Epithelial cell of esophagus (primary cell): ENCODE measurements around the gene AK2.
A peak's percentile ranks its signal among the peaks of the same experiment; 100 is the strongest.

Experiments used
- DNase-seq: peaks from one replicate; pipeline ENCODE4 v3.0.0; 2010; ENCODE audit warnings: low read depth
- H3K4me3 ChIP-seq: 2 replicates; pipeline ENCODE4 v1.5.1; 2011; ENCODE audit warnings: mild to moderate bottlenecking, low read length, control low read depth
- TF ChIP-seq, protein P1 (sequence below): IDR thresholded peaks from 2 replicates; pipeline ENCODE4 v1.5.1; 2011; ENCODE audit warnings: low read depth, mild to moderate bottlenecking, low read length, control low read depth, inconsistent platforms; ENCODE audit not compliant: insufficient read depth; ENCODE audit errors: missing control alignments

Gene AK2

DNA sequence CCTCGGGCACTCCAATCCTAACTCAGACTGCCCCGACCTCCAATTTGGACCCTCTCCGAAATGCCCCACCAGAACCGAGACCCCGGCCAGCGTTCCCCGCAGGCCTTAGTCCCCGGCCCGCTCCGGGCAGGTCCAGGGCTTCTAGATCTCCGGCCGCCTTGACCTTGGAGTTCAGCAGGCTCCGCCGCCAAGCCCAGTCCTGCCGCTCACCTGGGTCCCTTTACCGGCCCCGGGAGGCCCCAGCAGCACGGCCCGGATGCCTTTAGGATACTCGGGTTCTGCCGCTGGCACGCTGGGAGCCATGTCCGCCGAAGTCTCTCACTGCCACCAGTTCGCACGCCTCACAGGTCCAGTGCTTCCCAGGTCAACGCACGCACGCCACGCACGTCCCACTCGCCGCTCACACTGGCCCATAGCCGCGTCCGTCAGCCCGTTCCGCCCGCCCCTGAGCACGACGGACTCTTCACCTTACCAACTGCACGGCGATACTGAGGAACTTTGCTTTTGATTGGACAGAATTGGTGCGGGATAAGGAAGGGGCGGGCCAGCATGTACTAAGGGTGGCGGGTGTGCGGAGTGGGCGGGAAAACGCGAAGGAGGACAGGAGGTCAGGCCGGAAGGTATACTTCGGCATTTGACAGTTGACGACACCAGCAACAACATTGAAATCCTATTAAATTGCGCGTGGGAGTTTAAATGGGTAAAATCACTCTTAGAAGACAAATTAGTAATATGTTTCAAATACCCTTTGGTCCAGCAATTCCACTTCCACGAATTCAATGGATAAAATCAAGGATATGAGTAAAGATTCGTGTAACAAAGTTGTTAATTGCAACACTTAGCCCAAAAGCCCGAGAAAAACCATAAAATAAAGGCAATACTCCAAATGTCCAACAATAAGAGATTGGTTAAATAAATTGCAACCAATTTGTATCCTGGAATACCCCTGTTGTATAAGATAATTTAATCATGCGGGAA lies at the start of gene AK2:
TSS of gene AK2 (minus strand) at position 358 of the 978 bp plus-strand sequence. CDS start at position 303, 55 bp downstream.
- H3K4me3 ChIP-seq: peak within 1 kb of the TSS; percentile 96

DNA sequence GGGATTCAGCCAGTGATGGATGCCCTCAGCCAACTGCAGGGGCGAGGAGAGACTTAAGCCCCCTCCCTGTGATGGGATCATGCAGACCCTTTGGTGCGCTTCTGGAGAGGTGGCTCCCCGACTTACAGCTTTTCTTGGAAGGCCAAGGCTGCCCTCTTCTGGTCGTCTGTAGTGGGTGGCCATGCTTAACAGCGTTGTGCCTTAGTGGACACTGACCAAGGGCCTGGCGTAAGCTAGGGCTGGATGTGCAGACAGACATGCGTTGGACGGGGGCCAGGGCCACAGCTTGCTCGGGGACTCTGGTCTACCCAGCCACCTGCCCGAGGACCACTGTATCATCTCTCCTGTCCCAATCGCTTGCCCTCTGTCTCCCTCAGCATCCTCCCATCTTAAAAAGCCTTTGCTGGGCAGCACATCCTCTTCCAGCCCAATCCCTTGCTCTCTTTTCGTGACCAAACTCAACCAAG lies 49.7 kb upstream of the AK2 start:
- TF ChIP-seq, protein P1, sequence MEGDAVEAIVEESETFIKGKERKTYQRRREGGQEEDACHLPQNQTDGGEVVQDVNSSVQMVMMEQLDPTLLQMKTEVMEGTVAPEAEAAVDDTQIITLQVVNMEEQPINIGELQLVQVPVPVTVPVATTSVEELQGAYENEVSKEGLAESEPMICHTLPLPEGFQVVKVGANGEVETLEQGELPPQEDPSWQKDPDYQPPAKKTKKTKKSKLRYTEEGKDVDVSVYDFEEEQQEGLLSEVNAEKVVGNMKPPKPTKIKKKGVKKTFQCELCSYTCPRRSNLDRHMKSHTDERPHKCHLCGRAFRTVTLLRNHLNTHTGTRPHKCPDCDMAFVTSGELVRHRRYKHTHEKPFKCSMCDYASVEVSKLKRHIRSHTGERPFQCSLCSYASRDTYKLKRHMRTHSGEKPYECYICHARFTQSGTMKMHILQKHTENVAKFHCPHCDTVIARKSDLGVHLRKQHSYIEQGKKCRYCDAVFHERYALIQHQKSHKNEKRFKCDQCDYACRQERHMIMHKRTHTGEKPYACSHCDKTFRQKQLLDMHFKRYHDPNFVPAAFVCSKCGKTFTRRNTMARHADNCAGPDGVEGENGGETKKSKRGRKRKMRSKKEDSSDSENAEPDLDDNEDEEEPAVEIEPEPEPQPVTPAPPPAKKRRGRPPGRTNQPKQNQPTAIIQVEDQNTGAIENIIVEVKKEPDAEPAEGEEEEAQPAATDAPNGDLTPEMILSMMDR: peak; percentile 83
- H3K4me3 ChIP-seq: no peak overlapping the region
- peak; percentile 77 for DNase-seq

More for the DNA sequence above, at the start of gene AK2:
- peak; percentile 99 for DNase-seq
- TF ChIP-seq, protein P1: no peak

DNA sequence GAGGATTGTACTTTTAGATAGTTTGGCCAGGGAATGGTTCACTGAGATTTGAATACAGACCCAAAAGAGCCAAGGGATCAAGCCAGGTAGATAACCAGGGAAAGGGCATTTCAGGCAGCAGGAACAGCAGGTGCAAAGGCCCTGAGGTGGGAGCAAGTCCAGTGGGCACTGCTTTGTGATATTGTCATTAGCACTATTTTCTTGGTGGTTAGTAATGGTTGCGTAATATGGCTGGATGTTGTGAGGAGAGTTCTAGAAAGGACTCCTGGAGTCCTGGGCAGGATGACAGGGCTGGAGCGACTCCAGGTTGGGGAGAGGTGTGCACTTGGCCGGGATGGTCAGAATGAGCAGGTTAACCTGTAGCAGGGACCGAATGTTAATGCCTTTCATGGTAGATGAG lies 48.6 kb upstream of the AK2 start:
- TF ChIP-seq, protein P1: no peak
- DNase-seq: no peak
- H3K4me3 ChIP-seq: no peak overlapping the region

DNA sequence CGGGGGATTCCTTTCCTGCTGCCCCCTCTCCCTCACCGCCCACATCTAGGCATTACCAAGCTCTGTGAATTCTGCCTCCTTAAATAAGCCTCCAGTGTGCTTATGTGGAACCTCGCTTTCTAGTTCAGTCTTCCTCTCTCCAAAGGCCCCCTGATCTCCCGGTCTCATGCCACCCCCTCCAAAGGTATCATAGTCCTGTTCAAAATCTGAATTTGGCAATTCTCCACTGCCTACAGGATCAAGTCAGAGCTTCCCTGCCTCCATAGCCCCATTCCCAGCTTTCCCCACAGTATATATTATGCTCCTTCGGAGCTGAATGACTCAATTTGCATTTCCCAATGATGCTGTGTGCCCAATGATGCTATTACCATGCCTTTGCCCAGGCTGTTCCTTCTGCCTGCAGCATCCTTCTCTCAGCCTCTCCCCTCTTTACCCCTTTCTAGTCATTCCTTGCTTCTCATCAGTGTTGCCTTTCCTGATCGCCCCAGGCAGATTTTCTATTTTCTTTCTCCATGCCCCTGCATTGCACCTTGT lies 46.0 kb upstream of the AK2 start:
- TF ChIP-seq, protein P1: no peak
- no peak overlapping the region for H3K4me3 ChIP-seq

DNA sequence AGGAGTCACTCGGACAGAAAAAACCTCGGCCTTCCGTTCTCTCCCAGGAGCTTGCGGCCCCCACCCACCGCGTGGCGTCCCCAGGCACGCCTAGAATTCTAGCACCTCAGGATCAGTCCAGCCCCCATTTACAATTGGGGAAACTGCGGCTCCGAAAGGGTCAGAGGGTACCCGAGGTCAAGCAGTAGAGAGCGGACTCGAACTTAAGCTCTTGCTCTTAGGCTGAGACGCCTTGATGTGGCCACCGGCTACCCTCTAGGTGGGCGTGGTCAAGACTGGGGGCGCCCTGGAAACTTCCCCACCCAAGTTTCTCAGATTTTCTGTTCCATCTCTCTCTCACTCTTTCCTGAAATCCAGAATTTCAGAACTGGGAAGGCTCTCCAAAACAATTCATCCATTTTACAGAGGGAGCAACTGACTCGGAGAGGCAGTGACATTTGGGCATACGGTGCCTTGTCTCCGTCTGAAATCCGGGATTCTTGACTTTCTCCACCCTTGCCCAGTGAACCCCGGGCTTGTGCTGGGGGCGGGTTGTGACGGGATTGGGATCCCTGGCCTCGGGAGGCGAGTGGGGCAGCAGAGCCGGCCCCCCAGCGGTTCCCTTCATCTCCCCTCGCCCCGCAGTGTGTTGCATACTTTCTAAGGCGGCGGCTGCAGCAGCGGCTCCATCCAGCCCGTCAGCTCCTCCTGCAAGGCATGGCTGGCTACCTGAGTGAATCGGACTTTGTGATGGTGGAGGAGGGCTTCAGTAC lies 45.0 kb upstream of the AK2 start:
- TF ChIP-seq, protein P1: no peak
- no peak for DNase-seq
- H3K4me3 ChIP-seq: peak overlapping the region; percentile 68

More for the DNA sequence above, 46.0 kb upstream of the AK2 start:
- peak; percentile 55 for DNase-seq

DNA sequence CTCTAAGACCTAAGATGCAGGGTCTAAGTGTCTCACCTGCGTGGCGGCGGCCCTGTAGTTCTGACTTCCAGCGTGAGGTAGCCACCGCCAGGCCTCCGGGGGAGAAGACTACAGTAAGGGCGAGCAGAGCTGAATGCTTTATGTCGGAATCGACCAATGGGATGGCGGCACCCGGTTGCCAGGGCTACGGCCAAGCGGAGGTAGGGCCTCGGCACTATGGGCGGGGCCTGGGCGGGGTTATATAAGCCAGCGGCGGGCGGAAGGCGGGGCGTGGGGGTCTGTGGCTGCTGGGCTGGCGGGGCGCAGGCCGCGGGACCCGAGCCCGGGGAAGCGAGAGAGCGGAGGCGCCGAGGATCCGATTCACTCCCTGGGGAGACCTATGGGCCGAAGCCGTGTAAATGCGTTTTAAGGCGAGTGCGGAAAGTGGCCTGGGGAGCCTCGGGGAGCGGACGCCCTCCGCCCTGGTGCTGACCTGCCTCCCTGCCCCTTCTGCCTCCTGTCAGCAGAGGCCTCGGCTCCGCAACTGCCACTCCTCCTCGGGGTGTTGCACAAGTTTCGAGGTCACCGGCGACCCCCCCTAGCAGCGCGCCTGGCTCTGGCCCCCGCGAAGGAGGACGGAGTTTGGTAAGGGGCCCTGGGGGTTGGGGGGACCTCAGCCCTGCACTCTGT lies 44.3 kb upstream of the AK2 start, which contains the start of gene AZIN2:
TSS of gene AZIN2 (plus strand) at position 269 of the 669 bp plus-strand sequence. CDS start 1,097 bp downstream, outside the sequence.
- TF ChIP-seq, protein P1: no peak

More for the DNA sequence above, 44.3 kb upstream of the AK2 start, which contains the start of gene AZIN2:
- H3K4me3 ChIP-seq: peak within 1 kb of the TSS; percentile 68
- peak; percentile 95 for DNase-seq
